GM18870 (cell line): Measurements from ENCODE around the gene TTPAL.
"Not testable (repeated sequence)": the region's sequence is repeated elsewhere in the genome, so short reads cannot be mapped to it uniquely, and the experiment has no call there.

Experiments
- ATAC-seq: cut with Tn5 transposase; IDR thresholded peaks from one replicate; pipeline ENCODE4 v1.9.1; 2021; ENCODE audit warnings: moderate library complexity; ENCODE audit not compliant: unreplicated experiment

The TTPAL gene

GRCh38 chr20:44467289-44467883 lies 8.3 kb upstream of the TTPAL start:
- no peak for ATAC-seq

GRCh38 chr20:44468044-44468782 lies 7.5 kb upstream of the TTPAL start:
- no peak for ATAC-seq

GRCh38 chr20:44470327-44470726 lies 5.3 kb upstream of the TTPAL start:
- ATAC-seq = no peak

- no peak for ATAC-seq
Observed at GRCh38 chr20:44471481-44471882, 4.2 kb upstream of the TTPAL start.

GRCh38 chr20:44472283-44472682 lies 3.4 kb upstream of the TTPAL start:
- ATAC-seq = not testable (repeated sequence)

- ATAC-seq = no peak
Observed at GRCh38 chr20:44475372-44475693, 341 bp upstream of the TTPAL start.

- no peak for ATAC-seq
Observed at GRCh38 chr20:44477151-44477550, 1.5 kb downstream of the TTPAL start.

GRCh38 chr20:44478206-44478605 lies 2.5 kb downstream of the TTPAL start:
- ATAC-seq = no peak

GRCh38 chr20:44479643-44480042 lies 4.0 kb downstream of the TTPAL start:
- ATAC-seq = no peak

- no peak for ATAC-seq
Observed at GRCh38 chr20:44480097-44480496, 4.4 kb downstream of the TTPAL start.

GRCh38 chr20:44481719-44482416 lies 6.2 kb downstream of the TTPAL start:
- ATAC-seq = no peak

- ATAC-seq = no peak
Observed at GRCh38 chr20:44483112-44483511, 7.4 kb downstream of the TTPAL start.

GRCh38 chr20:44485078-44485829 lies 9.6 kb downstream of the TTPAL start:
- ATAC-seq = no peak

- no peak for ATAC-seq
Observed at GRCh38 chr20:44485830-44486198, 10.1 kb downstream of the TTPAL start.

- no peak for ATAC-seq
Observed at GRCh38 chr20:44488551-44488950, 12.9 kb downstream of the TTPAL start.

- no peak for ATAC-seq
Observed at GRCh38 chr20:44489223-44489622, 13.5 kb downstream of the TTPAL start.

- no peak for ATAC-seq
Observed at GRCh38 chr20:44489931-44490330, 14.3 kb downstream of the TTPAL start.

GRCh38 chr20:44491635-44492395 lies 16.1 kb downstream of the TTPAL start:
- ATAC-seq = no peak

- no peak for ATAC-seq
Observed at GRCh38 chr20:44494266-44494665, 18.6 kb downstream of the TTPAL start.

GRCh38 chr20:44494681-44495080 lies 19.0 kb downstream of the TTPAL start:
- no peak for ATAC-seq

GRCh38 chr20:44495257-44495656 lies 19.6 kb downstream of the TTPAL start:
- no peak for ATAC-seq
